H9 (cell line): ENCODE measurements around the gene NRXN3. TPM values are rescaled to one million over a fixed set of nuclear protein-coding genes. Genes with fewer than 3 reads are reported as not detected.

Experiments
- DNase-seq: peaks from one replicate; pipeline ENCODE4 v3.0.0-alpha.2; 2017
- H2AFZ ChIP-seq: one replicate; pipeline ENCODE4 v1.6.1; 2013; ENCODE audit warnings: mild to moderate bottlenecking, low read length, control low read depth, moderate library complexity
- H2AK5ac ChIP-seq: 2 replicates; pipeline ENCODE4 v1.6.1; 2013; ENCODE audit warnings: low read length, control low read depth, mixed read lengths; ENCODE audit not compliant: insufficient read length
- H2BK120ac ChIP-seq: one replicate; pipeline ENCODE4 v1.6.1; 2013; ENCODE audit warnings: low read depth, mild to moderate bottlenecking, low read length, control low read depth, inconsistent platforms; ENCODE audit not compliant: poor library complexity, severe bottlenecking
- H2BK12ac ChIP-seq: 2 replicates; pipeline ENCODE4 v1.6.1; 2013; ENCODE audit warnings: low read length, control low read depth, mixed read lengths, low read depth; ENCODE audit not compliant: insufficient read length
- H2BK15ac ChIP-seq: 2 replicates; pipeline ENCODE4 v1.6.1; 2013; ENCODE audit warnings: low read depth, low read length, control low read depth
- H2BK20ac ChIP-seq: one replicate; pipeline ENCODE4 v1.6.1; 2013; ENCODE audit warnings: low read depth, mild to moderate bottlenecking, low read length, control low read depth, inconsistent platforms; ENCODE audit not compliant: poor library complexity, severe bottlenecking
- H2BK5ac ChIP-seq: 2 replicates; pipeline ENCODE4 v1.6.1; 2013; ENCODE audit warnings: low read length, control low read depth, mixed read lengths; ENCODE audit not compliant: insufficient read length
- H3K14ac ChIP-seq: 2 replicates; pipeline ENCODE4 v1.6.1; 2013; ENCODE audit warnings: low read length, control low read depth; ENCODE audit not compliant: insufficient read depth
- H3K18ac ChIP-seq: 2 replicates; pipeline ENCODE4 v1.6.1; 2013; ENCODE audit warnings: low read depth, mild to moderate bottlenecking, mixed read lengths, low read length, control low read depth; ENCODE audit not compliant: insufficient read length
- H3K23ac ChIP-seq: 2 replicates; pipeline ENCODE4 v1.6.1; 2013; ENCODE audit warnings: low read length, control low read depth, mixed read lengths, low read depth; ENCODE audit not compliant: insufficient read length
- H3K23me2 ChIP-seq: 2 replicates; pipeline ENCODE4 v1.6.1; 2013; ENCODE audit warnings: low read depth, mild to moderate bottlenecking, mixed read lengths, low read length, control low read depth; ENCODE audit not compliant: insufficient read length, poor library complexity, severe bottlenecking
- H3K27ac ChIP-seq: 2 replicates; pipeline ENCODE4 v1.5.1; 2013; ENCODE audit warnings: low read length, control low read depth, mixed read lengths, low read depth; ENCODE audit not compliant: insufficient read length
- H3K27me3 ChIP-seq: 2 replicates; pipeline ENCODE4 v1.6.1; 2013; ENCODE audit warnings: low read length, control low read depth, inconsistent platforms; ENCODE audit not compliant: insufficient read depth
- H3K4ac ChIP-seq: 2 replicates; pipeline ENCODE4 v1.6.1; 2013; ENCODE audit warnings: low read depth, mild to moderate bottlenecking, control low read depth, inconsistent platforms, low read length, moderate library complexity
- H3K4me1 ChIP-seq: 2 replicates; pipeline ENCODE4 v1.6.1; 2013; ENCODE audit warnings: low read length, control low read depth, inconsistent platforms; ENCODE audit not compliant: insufficient read depth
- H3K4me2 ChIP-seq: 2 replicates; pipeline ENCODE4 v1.6.1; 2013; ENCODE audit warnings: low read length, control low read depth, mixed read lengths; ENCODE audit not compliant: insufficient read length, insufficient read depth
- H3K56ac ChIP-seq: 2 replicates; pipeline ENCODE4 v1.6.1; 2013; ENCODE audit warnings: low read depth, mild to moderate bottlenecking, mixed read lengths, low read length, control low read depth; ENCODE audit not compliant: insufficient read length
- H3K79me1 ChIP-seq: 2 replicates; pipeline ENCODE4 v1.6.1; 2013; ENCODE audit warnings: low read depth, mild to moderate bottlenecking, moderate library complexity, low read length, control low read depth, inconsistent platforms; ENCODE audit not compliant: insufficient read depth, poor library complexity, severe bottlenecking
- H3K79me2 ChIP-seq: 2 replicates; pipeline ENCODE4 v1.6.1; 2013; ENCODE audit warnings: low read length, control low read depth, inconsistent platforms; ENCODE audit not compliant: insufficient read depth
- H3K9ac ChIP-seq: 2 replicates; pipeline ENCODE4 v1.6.1; 2013; ENCODE audit warnings: low read length, control low read depth, mixed read lengths; ENCODE audit not compliant: insufficient read length; ENCODE audit errors: extremely low read depth
- H3K9me3 ChIP-seq: one replicate; pipeline ENCODE4 v1.6.1; 2013; ENCODE audit warnings: low read depth, low read length, inconsistent platforms; ENCODE audit not compliant: control insufficient read depth
- H3T11ph ChIP-seq: one replicate; pipeline ENCODE4 v1.6.1; 2013; ENCODE audit warnings: mild to moderate bottlenecking, low read length, control low read depth, inconsistent platforms
- H4K20me1 ChIP-seq: one replicate; pipeline ENCODE4 v1.6.1; 2013; ENCODE audit not compliant: control insufficient read depth, insufficient read length, insufficient read depth
- H4K5ac ChIP-seq: 2 replicates; pipeline ENCODE4 v1.6.1; 2013; ENCODE audit warnings: low read depth, mild to moderate bottlenecking, mixed read lengths, low read length, control low read depth; ENCODE audit not compliant: insufficient read length
- H4K8ac ChIP-seq: replicated peaks from 2 replicates; pipeline ENCODE4 v1.6.1; 2013; ENCODE audit warnings: low read length, control low read depth, mixed read lengths, low read depth; ENCODE audit not compliant: insufficient read length
- H4K91ac ChIP-seq: 2 replicates; pipeline ENCODE4 v1.6.1; 2013; ENCODE audit warnings: low read depth, mild to moderate bottlenecking, moderate library complexity, mixed read lengths, low read length, control low read depth; ENCODE audit not compliant: insufficient read length
- H3K27ac Mint-ChIP-seq, 3 experiments: 2 replicates in 2 of 3; 3 replicates in 1 of 3; pipeline ENCODE4 v1.8.0; 2020 to 2021; ENCODE audit warnings: mixed read lengths in 3 of 3, mild to moderate bottlenecking in 1 of 3, moderate library complexity in 1 of 3
- H3K27me3 Mint-ChIP-seq: 2 replicates; pipeline ENCODE4 v1.8.0; 2021; ENCODE audit warnings: low read depth, mild to moderate bottlenecking, moderate library complexity, mixed read lengths
- H3K36me3 Mint-ChIP-seq, 3 experiments: 2 replicates in 2 of 3; 3 replicates in 1 of 3; pipeline ENCODE4 v1.8.0; 2020 to 2021; ENCODE audit warnings: low read depth in 3 of 3, mixed read lengths in 3 of 3; ENCODE audit not compliant: insufficient read depth in 1 of 3
- H3K4me1 Mint-ChIP-seq, 2 experiments: 2 replicates each; pipeline ENCODE4 v1.8.0; 2020; ENCODE audit warnings: mixed read lengths in 2 of 2
- H3K4me3 Mint-ChIP-seq, 2 experiments: 2 replicates in 1 of 2; 3 replicates in 1 of 2; pipeline ENCODE4 v1.8.0; 2020 to 2021; ENCODE audit warnings: mild to moderate bottlenecking in 2 of 2, mixed read lengths in 2 of 2, moderate library complexity in 1 of 2
- H3K9me3 Mint-ChIP-seq, 2 experiments: 2 replicates in 1 of 2; 3 replicates in 1 of 2; pipeline ENCODE4 v1.8.0; 2020; ENCODE audit warnings: mild to moderate bottlenecking in 2 of 2, mixed read lengths in 2 of 2, moderate library complexity in 1 of 2
- CTCF ChIP-seq: fragments of 200-600 bp; sonication (generic); conservative IDR thresholded peaks from 3 replicates; pipeline ENCODE4 v1.8.0; 2021; ENCODE audit warnings: antibody characterized with exemption, mild to moderate bottlenecking
- total RNA-seq: library from RNA; stranded (reverse); gene quantifications from 2 replicates; pipeline ENCODE4 v1.2.1, GENCODE V29; 2021

The NRXN3 gene
- total RNA-seq, 1 experiment from 2014 or later = 1.8 TPM

GRCh38 chr14:79294499-79294898 lies 1124.3 kb downstream of the NRXN3 start:
- H2BK5ac ChIP-seq = no peak overlapping the region
- no peak overlapping the region for H3K18ac ChIP-seq
- H3K4me2 ChIP-seq = no peak overlapping the region
- H3K23me2 ChIP-seq = no peaks in the 10 kb centered on the region
- H4K91ac ChIP-seq = no peak overlapping the region
- H3K9me3 Mint-ChIP-seq = no peaks in the 10 kb centered on the region
- H3K4me3 Mint-ChIP-seq = no peak overlapping the region
- H3K14ac ChIP-seq = no peak overlapping the region
- no peaks in the 10 kb centered on the region for H3K4me1 ChIP-seq
- no peak overlapping the region for H3K23ac ChIP-seq
- H4K8ac ChIP-seq = no peak overlapping the region
- H2BK15ac ChIP-seq = no peak overlapping the region
- no peaks in the 10 kb centered on the region for H4K20me1 ChIP-seq
- no peak overlapping the region for H2BK12ac ChIP-seq
- H2AK5ac ChIP-seq = no peak overlapping the region
- H3K4me1 Mint-ChIP-seq = peaks cover 29 to 35% of the 10 kb centered on the region in 2 experiments
- no peak overlapping the region for H3K27ac Mint-ChIP-seq
- no peak overlapping the region for H3K27ac ChIP-seq
- no peak for DNase-seq
- H3K79me2 ChIP-seq = no peaks in the 10 kb centered on the region
- H3K79me1 ChIP-seq = no peaks in the 10 kb centered on the region
- H4K5ac ChIP-seq = no peak overlapping the region
- H2BK120ac ChIP-seq = no peak overlapping the region
- H3K9ac ChIP-seq = no peak overlapping the region
- no peak overlapping the region for H3T11ph ChIP-seq
- H2BK20ac ChIP-seq = no peak overlapping the region
- H3K4ac ChIP-seq = no peak overlapping the region
- H3K27me3 ChIP-seq = no peaks in the 10 kb centered on the region
- TF ChIP-seq CTCF = no peak
- no peak overlapping the region for H3K56ac ChIP-seq
- no peaks in the 10 kb centered on the region for H3K36me3 Mint-ChIP-seq
- H3K9me3 ChIP-seq = no peaks in the 10 kb centered on the region
- no peaks in the 10 kb centered on the region; the same call in 1 of the 2 replicates for H3K27me3 Mint-ChIP-seq
- no peak overlapping the region for H2AFZ ChIP-seq
